Activated CD4-positive, alpha-beta T cell treated with anti-CD3 and anti-CD28 coated beads, Interleukin-2, amount 10 ng/mL, durations not matched to agents 7 days and 5 days (primary cell): ENCODE data around the gene AKT2. TPM values are rescaled to one million over a fixed set of nuclear protein-coding genes. Genes with fewer than 3 reads are reported as not detected.
"Not testable (repeated sequence)": the region's sequence is repeated elsewhere in the genome, so short reads cannot be mapped to it uniquely, and the experiment has no call there.

Source experiments
- CTCF ChIA-PET: fragments of 350-600 bp; sonication (Branson Sonifier 250); formaldehyde crosslinking; loops from one replicate; lab custom pipeline; 2021; ENCODE audit warnings: antibody characterized with exemption; lab: Charles Lee
- POLR2A ChIA-PET: fragments of 350-600 bp; sonication (Branson Sonifier 250); formaldehyde crosslinking; loops from one replicate; lab custom pipeline; 2021; ENCODE audit warnings: antibody characterized with exemption; lab: Charles Lee
- DNase-seq: peaks from one replicate; pipeline ENCODE4 v3.0.0-alpha.2; 2020
- H3K27ac Mint-ChIP-seq: one replicate; pipeline ENCODE4 v1.8.0; 2021; ENCODE audit warnings: mild to moderate bottlenecking, moderate library complexity, mixed read lengths
- H3K27me3 Mint-ChIP-seq: one replicate; pipeline ENCODE4 v1.8.0; 2021; ENCODE audit warnings: mixed read lengths
- H3K36me3 Mint-ChIP-seq: one replicate; pipeline ENCODE4 v1.8.0; 2021; ENCODE audit warnings: low read depth, mixed read lengths
- H3K4me1 Mint-ChIP-seq: one replicate; pipeline ENCODE4 v1.8.0; 2021; ENCODE audit warnings: mixed read lengths
- H3K4me3 Mint-ChIP-seq: one replicate; pipeline ENCODE4 v1.8.0; 2021; ENCODE audit warnings: mild to moderate bottlenecking, moderate library complexity, mixed read lengths
- H3K9me3 Mint-ChIP-seq: one replicate; pipeline ENCODE4 v1.8.0; 2021; ENCODE audit warnings: mixed read lengths
- total RNA-seq, 2 experiments: library from RNA; stranded (reverse); gene quantifications; one replicate each; pipeline ENCODE4 v1.2.3, GENCODE V29; 2021

The AKT2 gene
- 100 to 1,000 TPM; 131 to 148 TPM for total RNA-seq

DNA sequence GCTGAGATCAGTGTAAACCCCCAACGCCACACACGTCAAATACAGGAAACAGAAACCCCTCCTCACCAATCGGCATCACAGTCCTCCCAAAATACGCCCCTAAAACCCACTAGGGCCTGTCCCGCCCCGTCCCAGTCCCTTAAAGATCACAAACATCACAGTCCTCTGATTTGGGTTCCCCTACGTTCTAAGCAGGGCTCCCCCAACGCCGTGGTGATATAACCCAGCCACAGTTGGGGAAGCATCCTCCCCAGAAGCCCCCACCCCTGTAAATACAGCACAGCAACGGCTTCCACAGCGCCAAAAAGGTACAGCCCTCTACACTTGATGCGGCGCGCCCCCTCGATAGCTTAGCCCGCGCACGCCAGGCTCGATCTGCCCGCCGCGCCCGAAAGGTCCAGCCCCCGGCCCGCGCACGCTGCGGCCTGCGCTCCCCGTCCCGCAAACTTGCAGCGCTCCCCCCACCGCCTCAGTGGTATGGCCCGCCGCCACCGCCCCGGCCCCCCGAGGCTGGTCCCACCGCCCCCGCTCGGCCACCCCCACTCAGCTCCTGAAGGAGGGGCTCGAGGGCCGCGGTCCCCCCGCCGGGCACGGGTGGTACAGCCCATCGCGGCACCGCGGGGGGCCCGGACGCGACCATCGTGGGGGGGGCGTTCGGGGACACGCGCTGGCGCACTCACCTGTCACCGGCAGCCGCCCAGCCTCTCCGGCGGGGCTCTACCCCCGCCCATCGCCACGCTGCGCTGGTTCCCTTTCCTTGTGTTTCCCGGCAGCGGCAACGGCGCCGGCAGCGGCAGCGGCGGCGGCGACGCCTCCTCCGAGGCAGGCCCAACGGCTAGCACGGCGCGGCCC lies at the start of gene AKT2:
TSS of gene AKT2 (minus strand) at position 845 of the 852 bp plus-strand sequence. CDS start 20,078 bp downstream, outside the sequence.
- CTCF ChIA-PET, result interaction anchor here (1.4 kb wide), 2 partner anchors 20 to 37 kb away, joined by 4 read pairs; no protein-coding TSS in a partner anchor
- H3K4me1 Mint-ChIP-seq, result peaks cover 51% of the 10 kb centered on the region
- POLR2A ChIA-PET, result interaction anchor here (0.6 kb wide), 1 partner anchor 849 kb away, joined by 4 read pairs; the partner anchor contains the start of gene RPS16
- no peaks in the 10 kb centered on the region for H3K27me3 Mint-ChIP-seq
- peak within 1 kb of the TSS; percentile 96 for H3K4me3 Mint-ChIP-seq
- peak within 1 kb of the TSS; percentile 99 for H3K27ac Mint-ChIP-seq
- no peaks in the 10 kb centered on the region for H3K36me3 Mint-ChIP-seq
- DNase-seq, result peak; percentile 67
- no peaks in the 10 kb centered on the region for H3K9me3 Mint-ChIP-seq

GRCh38 chr19:40333083-40333482 lies 47.9 kb upstream of the AKT2 start:
- CTCF ChIA-PET, result interaction anchor here (0.9 kb wide), 1 partner anchor 87 kb away, joined by 3 read pairs; no protein-coding TSS in a partner anchor
- H3K27me3 Mint-ChIP-seq, H3K4me3 Mint-ChIP-seq, H3K4me1 Mint-ChIP-seq, H3K27ac Mint-ChIP-seq, H3K9me3 Mint-ChIP-seq, POLR2A ChIA-PET, DNase-seq: not testable (repeated sequence)
- peaks cover 30% of the 10 kb centered on the region for H3K36me3 Mint-ChIP-seq

DNA sequence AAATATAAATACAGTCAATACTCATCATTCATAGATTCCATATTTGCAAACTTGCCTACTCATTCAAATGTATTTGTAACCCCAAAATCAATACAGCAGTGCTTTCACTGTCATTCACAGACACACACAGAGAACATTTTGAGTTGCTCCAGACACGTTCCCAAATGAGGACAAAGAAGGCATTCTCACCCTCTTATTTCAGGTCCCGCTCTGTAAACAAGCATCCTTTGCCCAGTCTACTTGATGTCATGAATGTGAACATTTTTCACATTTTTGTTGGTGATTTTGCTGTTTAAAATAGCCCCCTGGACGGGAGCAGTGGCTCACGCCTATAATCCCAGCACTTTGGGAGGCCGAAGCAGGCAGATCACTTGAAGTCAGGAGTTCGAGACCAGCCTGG lies 47.5 kb upstream of the AKT2 start:
- no peaks in the 10 kb centered on the region for H3K4me1 Mint-ChIP-seq
- no peak overlapping the region for H3K27ac Mint-ChIP-seq
- H3K9me3 Mint-ChIP-seq, result no peaks in the 10 kb centered on the region
- ChIA-PET POLR2A (no interaction called here), CTCF (interaction anchor here (0.6 to 0.9 kb wide), 3 partner anchors 88 to 1170 kb away, joined by 3 to 4 read pairs (median 3); no protein-coding TSS in a partner anchor)
- DNase-seq, result no peak
- H3K4me3 Mint-ChIP-seq, result no peak overlapping the region
- no peaks in the 10 kb centered on the region for H3K27me3 Mint-ChIP-seq
- peaks cover 30% of the 10 kb centered on the region for H3K36me3 Mint-ChIP-seq

DNA sequence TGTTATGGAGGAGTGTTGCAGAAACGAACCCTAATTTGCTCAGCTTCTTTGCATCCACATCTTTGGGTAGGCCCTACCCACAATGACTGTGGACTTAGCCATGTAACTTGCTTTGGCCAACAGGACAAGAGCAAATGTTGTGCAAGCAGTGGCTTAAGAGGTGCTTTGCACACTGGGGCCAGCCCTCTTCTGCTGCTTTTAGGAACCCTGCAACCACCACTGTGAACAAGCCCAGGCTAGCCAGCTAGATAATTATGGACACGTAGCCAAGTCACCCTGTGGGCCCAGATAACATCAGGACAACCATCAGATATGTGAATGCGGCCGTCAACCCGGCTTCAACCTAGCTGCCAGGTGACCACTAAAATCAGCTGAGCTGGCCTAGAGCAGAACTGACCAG lies 45.9 kb upstream of the AKT2 start:
- DNase-seq, result no peak
- H3K9me3 Mint-ChIP-seq, result no peaks in the 10 kb centered on the region
- ChIA-PET POLR2A (no interaction called here), CTCF (interaction anchor here (0.6 to 2.8 kb wide), 2 partner anchors 10 to 488 kb away, joined by 3 to 6 read pairs; no protein-coding TSS in a partner anchor)
- peaks cover 37% of the 10 kb centered on the region for H3K36me3 Mint-ChIP-seq
- no peaks in the 10 kb centered on the region for H3K27me3 Mint-ChIP-seq
- no peak overlapping the region for H3K27ac Mint-ChIP-seq
- no peak overlapping the region for H3K4me3 Mint-ChIP-seq
- no peaks in the 10 kb centered on the region for H3K4me1 Mint-ChIP-seq

DNA sequence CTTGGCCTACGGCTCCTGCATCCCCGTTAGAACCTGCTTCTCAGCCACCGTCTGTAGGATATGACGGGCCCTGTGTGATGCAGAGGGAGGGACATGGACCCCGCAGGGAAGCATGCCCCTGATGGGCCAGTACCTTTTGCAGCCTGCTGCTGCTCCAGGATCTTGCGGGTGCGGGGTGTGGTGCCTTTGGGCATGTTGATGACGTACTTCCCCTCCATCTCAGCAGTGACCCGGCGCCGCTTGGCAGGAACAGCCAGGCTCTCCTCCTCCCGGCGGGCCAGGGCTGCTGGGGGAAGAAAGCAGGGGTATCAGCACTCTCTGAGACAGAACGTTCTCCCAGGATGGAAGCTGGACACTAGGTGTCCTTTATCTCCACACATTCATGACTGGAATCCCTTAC lies 41.1 kb upstream of the AKT2 start:
- CTCF ChIA-PET, result no interaction called here
- Mint-ChIP-seq H3K4me1 (no peaks in the 10 kb centered on the region), H3K4me3 (no peak overlapping the region), H3K27ac (no peak overlapping the region), H3K36me3 (peaks cover 42% of the 10 kb centered on the region), H3K27me3 (no peaks in the 10 kb centered on the region), H3K9me3 (no peaks in the 10 kb centered on the region)
- POLR2A ChIA-PET, result no interaction called here
- no peak for DNase-seq

- H3K36me3 Mint-ChIP-seq, result peaks cover 41% of the 10 kb centered on the region
- CTCF ChIA-PET, result interaction anchor here (0.6 kb wide), 1 partner anchor 17 kb away, joined by 3 read pairs; no protein-coding TSS in a partner anchor
- no peaks in the 10 kb centered on the region for H3K27me3 Mint-ChIP-seq
- H3K27ac Mint-ChIP-seq, result no peak overlapping the region
- no peak for DNase-seq
- no peaks in the 10 kb centered on the region for H3K9me3 Mint-ChIP-seq
- H3K4me3 Mint-ChIP-seq, result no peak overlapping the region
- H3K4me1 Mint-ChIP-seq, result no peaks in the 10 kb centered on the region
- POLR2A ChIA-PET, result no interaction called here
These were observed 38.6 kb upstream of the AKT2 start for GRCh38 chr19:40323705-40324104.

DNA sequence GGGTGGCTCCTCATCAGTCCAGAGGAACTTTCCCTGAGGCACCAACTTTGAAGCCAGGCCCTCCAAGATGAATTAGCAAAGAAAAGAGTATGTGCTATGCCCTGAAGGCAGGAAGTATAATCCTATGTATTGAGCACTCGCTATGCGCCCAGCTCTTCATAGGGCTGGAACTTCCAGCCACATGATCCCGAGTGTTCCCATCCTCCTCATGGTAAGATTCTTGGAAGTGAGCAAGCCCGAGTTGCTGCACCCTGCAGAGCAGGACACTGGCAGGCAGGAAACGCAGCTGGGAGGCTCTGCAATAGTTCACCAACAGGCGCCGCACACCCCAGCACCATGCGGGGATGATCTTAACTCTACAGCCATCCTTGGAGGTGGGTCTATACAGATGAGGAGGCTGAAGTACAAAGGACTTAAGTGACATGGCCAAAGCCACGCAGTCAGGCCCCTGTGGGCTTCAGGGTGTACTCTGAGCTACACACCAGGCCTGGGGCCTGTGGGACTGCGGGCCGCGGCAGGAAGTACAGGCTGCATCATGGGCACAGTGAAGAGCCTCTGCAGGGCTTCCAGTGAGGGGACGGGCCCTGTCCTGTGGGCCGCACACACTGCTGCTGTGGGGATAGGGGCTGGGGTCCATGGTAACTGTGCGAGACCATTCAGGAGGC lies 37.9 kb upstream of the AKT2 start:
- POLR2A ChIA-PET, result no interaction called here
- no peaks in the 10 kb centered on the region for H3K27me3 Mint-ChIP-seq
- H3K9me3 Mint-ChIP-seq, result no peaks in the 10 kb centered on the region
- no peak for DNase-seq
- no peak overlapping the region for H3K4me3 Mint-ChIP-seq
- no peak overlapping the region for H3K27ac Mint-ChIP-seq
- peaks cover 42% of the 10 kb centered on the region for H3K36me3 Mint-ChIP-seq
- CTCF ChIA-PET, result no interaction called here
- no peaks in the 10 kb centered on the region for H3K4me1 Mint-ChIP-seq

DNA sequence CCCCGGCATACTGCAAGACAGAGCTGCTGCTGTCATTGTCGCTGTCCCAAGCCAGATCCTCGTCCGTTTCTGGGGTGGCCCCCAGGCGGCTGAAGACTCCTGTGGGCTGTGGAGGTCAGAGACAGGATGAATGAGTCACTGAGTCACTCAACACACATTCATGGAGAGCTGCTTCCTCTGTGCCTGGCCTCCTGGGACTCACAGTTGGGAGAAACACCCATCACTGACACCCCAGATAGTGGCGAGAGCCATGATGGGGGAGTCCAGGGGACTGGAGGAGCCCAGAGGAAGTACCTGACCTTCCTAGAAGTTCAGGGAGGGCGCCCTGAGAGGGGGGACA lies 37.1 kb upstream of the AKT2 start:
- H3K27me3 Mint-ChIP-seq, result no peaks in the 10 kb centered on the region
- H3K4me1 Mint-ChIP-seq, result no peaks in the 10 kb centered on the region
- ChIA-PET CTCF (interaction anchor here (1.4 kb wide), 1 partner anchor 17 kb away, joined by 5 read pairs; no protein-coding TSS in a partner anchor), POLR2A (no interaction called here)
- H3K4me3 Mint-ChIP-seq, result no peak overlapping the region
- H3K36me3 Mint-ChIP-seq, result peaks cover 42% of the 10 kb centered on the region
- no peak overlapping the region for H3K27ac Mint-ChIP-seq
- no peak for DNase-seq
- no peaks in the 10 kb centered on the region for H3K9me3 Mint-ChIP-seq

GRCh38 chr19:40321566-40322270 lies 36.6 kb upstream of the AKT2 start:
- H3K9me3 Mint-ChIP-seq, result no peaks in the 10 kb centered on the region

DNA sequence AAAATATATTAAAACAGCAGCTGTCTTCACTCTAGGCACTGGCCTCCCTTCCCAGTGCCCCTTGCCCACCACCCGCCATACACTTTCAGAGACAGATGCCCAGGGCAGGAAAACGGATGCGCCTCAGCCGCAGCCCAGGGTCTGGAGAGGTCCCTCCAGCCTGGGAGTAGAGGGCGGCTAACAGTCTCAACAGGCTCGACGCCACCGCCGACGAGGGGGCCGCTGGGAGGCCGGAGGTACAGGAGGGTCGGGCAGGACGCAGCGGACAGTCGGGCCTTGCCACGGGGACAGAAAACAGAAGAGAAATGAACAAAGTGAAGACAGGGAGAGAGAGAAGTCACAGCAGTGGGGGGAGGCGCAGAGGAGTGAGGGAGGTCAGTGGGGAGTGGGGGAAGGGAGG lies 35.9 kb upstream of the AKT2 start:
- Mint-ChIP-seq H3K9me3 (no peaks in the 10 kb centered on the region), H3K36me3 (peaks cover 37% of the 10 kb centered on the region), H3K27ac (no peak overlapping the region), H3K27me3 (no peaks in the 10 kb centered on the region), H3K4me1 (no peaks in the 10 kb centered on the region), H3K4me3 (no peak overlapping the region)
- CTCF ChIA-PET, result interaction anchor here (1.4 kb wide), 1 partner anchor 16 kb away, joined by 5 read pairs; no protein-coding TSS in a partner anchor
- DNase-seq, result no peak
- POLR2A ChIA-PET, result no interaction called here

More at GRCh38 chr19:40321566-40322270, 36.6 kb upstream of the AKT2 start:
- Mint-ChIP-seq H3K27me3 (no peaks in the 10 kb centered on the region), H3K4me3 (no peak overlapping the region), H3K4me1 (no peaks in the 10 kb centered on the region), H3K27ac (no peak overlapping the region), H3K36me3 (peaks cover 42% of the 10 kb centered on the region)
- CTCF ChIA-PET, result interaction anchor here (1.4 kb wide), 1 partner anchor 16 kb away, joined by 5 read pairs; no protein-coding TSS in a partner anchor
- DNase-seq, result no peak
- POLR2A ChIA-PET, result no interaction called here

DNA sequence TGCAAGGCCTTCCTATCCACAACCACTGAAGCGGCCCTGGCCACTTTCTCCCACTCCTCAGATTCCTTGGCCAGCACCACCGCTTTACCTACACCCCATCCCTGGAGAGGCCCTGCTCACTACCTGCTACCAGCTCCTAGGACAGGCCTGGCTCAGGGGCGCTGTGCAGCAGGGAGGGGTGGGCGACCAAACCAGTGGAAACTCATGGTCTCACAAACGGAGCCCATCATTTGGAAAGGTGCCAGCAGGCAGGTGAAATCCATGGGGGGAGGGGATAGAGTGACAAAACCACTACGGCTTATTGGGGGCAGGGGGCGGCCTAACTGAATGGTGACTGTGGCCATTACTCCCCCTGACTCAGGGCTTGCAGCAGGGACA lies 35.4 kb upstream of the AKT2 start:
- ChIA-PET POLR2A (no interaction called here), CTCF (interaction anchor here (0.6 kb wide), 1 partner anchor 33 kb away, joined by 3 read pairs; no protein-coding TSS in a partner anchor)
- H3K4me3 Mint-ChIP-seq, result no peak overlapping the region
- no peak for DNase-seq
- H3K4me1 Mint-ChIP-seq, result no peaks in the 10 kb centered on the region
- H3K36me3 Mint-ChIP-seq, result peaks cover 32% of the 10 kb centered on the region
- H3K27ac Mint-ChIP-seq, result peak overlapping the region; percentile 32
- H3K9me3 Mint-ChIP-seq, result no peaks in the 10 kb centered on the region
- H3K27me3 Mint-ChIP-seq, result no peaks in the 10 kb centered on the region

- POLR2A ChIA-PET, result no interaction called here
- no peak for DNase-seq
- Mint-ChIP-seq H3K9me3 (peaks cover 2% of the 10 kb centered on the region), H3K4me1 (peaks cover 7% of the 10 kb centered on the region), H3K27ac (no peak overlapping the region), H3K4me3 (no peak overlapping the region), H3K36me3 (peaks cover 20% of the 10 kb centered on the region), H3K27me3 (no peaks in the 10 kb centered on the region)
- CTCF ChIA-PET, result no interaction called here
These were observed 32.2 kb upstream of the AKT2 start for GRCh38 chr19:40317338-40317737.
